Measurements from ENCODE around the gene ARHGEF1. TPM values are rescaled to one million over a fixed set of nuclear protein-coding genes. Genes with fewer than 3 reads are reported as not detected.
"Not testable (repeated sequence)": the region's sequence is repeated elsewhere in the genome, so short reads cannot be mapped to it uniquely, and the experiment has no call there.

Gene ARHGEF1
- total RNA-seq, 1 donor from 2014 or later = 24.2 TPM

DNA sequence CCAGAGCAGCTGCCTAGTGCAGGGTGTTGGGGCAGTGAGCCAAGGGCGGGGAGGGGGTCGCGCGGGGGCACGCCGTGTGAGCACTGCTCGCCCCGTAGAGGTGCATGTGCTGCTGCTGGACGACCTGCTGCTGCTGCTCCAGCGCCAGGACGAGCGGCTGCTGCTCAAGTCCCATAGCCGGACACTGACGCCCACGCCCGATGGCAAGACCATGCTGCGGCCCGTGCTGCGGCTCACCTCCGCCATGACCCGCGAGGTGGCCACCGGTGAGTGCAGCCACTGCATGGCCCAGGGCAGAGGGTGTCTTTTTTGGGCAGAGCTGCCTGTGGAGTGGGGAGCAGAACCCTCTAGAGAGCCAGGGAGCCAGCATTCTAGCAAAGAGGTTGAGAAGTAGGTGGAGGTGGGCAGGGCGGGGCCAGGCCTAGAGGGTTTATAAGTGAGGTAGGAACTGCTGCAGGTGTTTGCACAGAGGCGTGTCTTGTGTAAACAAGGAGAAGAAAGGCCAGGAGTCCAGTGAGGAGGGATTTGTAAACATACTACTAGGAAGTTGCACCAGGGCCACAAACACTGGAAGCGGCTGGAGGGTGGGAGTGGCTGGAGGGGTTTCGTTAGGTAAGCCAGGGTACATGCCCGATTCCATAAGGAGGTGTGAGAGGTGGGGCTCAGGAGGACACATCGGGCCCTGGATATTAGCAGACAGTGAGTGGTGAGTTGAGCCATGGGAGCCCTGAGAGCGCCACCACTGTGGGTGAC, 21.3 kb downstream of the ARHGEF1 start:
- no peak for DNase-seq (ENCODE audit: low read depth)

DNA sequence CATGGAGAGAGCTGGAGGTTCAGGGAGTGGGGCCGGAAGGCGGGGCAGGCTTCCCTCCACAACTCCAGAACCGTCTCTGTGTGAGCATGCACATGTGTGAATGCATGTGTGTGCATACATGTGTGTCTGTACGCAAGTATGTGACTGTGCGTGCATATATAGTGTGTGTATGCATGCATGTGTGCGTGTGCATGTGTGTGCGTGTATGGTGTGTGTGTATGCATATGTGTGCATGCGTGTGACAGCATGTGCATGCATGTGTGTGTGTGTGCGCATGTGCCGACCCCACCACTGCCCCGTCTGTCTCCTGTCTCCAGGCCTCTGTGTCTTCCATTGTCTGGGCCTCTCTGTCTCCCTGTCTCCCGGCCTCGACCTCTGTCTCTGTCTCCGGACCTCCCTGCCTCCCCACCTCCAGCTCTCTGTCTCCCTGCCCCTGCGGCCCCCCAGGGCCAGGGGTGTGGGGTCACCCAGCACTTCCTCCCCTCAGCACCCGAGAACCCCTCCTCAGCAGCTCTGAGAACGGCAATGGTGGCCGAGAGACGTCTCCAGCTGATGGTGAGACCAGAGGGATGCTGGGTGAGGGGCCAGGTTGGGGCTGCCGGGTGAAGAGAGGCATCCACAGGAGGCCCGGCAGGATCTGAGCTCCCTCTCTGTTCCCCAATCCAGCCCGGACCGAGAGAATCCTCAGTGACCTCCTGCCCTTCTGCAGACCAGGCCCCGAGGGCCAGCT, 22.5 kb downstream of the ARHGEF1 start:
- DNase-seq (ENCODE audit: low read depth) = no peak

DNA sequence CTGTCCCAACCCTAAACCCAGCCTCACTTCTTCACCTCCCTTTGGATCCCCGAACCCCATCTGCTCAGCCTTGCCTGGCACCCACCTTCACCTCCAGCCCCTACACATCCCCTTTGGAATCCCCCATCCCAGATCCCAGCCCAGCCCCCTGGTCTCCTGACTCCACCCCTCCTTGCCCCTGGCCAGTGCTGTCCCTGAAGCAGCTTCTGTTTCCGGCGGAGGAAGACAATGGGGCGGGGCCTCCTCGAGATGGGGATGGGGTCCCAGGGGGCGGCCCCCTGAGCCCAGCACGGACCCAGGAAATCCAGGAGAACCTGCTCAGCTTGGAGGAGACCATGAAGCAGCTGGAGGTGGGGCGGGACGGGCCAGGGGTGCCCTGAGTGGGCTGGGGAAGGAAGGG, 23.3 kb downstream of the ARHGEF1 start:
- DNase-seq (ENCODE audit: low read depth) = no peak

DNA sequence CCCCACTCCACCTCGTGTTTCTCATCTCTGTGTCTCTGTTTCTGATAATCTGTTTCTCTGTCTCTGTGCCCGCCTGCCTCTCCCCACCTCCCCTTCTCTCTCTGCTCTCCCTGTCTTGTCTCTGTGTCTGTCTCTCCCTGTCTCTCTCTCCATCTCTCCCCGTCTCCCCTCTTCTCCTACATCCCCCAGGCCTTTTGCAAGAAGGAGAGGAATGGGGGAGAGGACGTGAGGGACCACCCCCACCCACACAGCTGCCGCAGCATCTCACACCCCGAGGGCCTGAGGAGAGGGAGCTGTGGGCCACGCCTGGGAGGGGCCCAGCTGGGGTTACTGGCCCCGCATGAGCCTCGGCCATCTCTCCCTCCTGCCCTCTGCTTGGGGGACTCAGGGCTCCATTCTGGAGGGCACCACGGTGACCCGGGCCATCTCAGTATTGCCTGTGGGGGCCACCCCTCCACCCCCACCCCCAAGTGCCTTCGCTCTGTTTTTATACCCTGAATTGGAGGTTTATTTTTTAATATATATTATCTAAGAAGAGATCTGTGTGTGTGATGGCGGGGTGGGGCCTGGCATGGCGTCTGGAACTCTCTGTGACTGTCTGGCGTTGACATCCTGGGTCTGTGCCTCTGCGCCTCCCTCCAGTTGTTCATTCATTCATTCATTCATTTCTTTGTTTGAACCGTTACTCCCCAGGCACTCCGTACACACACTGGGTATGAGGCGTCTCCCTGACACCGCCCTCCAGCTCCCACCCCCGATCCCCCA, 24.1 kb downstream of the ARHGEF1 start:
- no peak for DNase-seq (ENCODE audit: low read depth)

DNA sequence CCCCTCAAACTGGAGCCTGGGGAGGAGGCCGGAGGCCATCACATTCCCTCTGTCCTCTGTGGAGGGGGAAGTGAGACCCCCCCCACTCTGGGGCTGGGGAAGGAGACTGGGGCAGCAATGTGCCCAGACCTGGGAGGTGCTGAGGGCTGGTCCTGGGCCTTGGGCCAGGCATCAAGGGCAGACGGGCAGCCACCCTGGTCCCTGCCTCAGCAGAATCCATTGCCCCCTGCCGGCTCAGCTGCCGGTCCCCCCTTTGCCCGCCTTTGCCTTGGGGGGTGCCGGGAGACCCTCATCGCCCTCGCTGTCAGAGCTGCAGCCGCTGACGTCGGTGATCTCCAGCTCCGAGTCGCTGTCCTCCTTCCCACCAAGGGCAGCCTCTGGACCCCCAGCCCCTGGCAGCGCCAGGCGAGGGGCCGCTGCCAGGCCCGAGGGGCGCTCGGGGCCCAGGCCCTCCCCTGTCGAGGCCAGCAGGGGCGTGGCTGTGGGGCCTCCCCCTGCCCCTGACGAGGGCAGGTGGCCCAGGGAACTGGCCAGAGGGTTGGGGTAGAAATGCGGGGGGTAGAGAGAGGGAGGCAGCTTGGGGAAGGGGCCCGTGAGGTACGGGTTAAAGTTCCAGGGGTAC, 25.1 kb downstream of the ARHGEF1 start:
- no peak for DNase-seq (ENCODE audit: low read depth)

DNA sequence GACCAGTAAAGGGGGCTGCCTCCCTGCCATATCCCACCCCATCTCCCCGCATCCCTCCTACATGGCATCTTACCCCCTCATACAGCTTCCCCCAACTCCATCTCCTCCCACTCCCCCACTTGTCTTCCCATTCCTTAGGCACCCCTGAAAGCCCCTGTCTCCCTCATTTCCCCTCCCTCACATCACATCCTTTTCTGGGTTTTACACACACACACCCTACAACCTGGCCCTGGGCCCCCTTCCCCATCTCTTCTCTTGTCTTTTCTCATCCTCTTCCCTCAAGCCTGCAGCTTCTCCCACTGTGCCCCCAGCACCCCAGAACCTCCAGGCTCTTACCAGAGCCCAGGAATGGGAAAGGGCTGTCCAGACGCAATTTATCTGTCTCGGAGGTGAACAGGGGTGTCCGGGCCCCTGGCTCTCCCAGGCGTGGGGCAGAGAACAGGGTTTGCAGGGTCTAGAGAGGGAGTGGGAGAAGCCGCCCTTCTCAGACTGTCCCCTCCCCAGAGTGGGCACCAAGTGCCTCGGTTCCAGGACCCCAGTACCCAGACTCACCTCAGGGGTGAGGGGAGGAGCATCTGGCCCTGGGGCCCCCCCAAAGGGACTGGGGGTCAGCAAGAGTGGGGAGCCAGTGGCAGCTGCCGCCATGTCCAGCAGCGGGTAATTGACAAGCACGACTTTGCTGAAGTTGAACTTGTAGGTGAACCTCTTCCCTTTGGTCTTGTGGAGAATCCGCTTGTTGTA, 25.9 kb downstream of the ARHGEF1 start:
- no peak for DNase-seq (ENCODE audit: low read depth)

DNA sequence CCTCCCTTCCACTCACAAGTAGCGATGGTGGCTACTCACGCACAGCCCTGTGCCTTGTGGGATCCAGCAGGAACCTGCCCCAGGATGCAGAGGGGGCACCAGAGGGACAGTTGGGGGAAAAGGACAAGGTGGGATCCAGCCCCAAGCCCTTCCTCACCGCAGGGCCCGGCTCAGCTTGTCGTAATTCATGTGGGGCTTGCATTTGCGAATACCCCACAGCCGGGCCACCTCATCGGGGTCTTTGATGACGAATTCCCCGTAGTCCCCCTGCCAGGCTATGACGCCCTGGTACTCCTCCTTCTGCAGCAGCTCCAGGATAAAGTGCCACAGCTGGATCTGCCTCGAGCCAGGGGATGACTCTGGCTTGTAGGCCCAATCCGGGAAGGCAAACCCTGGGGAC, 26.7 kb downstream of the ARHGEF1 start:
- no peak for DNase-seq (ENCODE audit: low read depth)

DNA sequence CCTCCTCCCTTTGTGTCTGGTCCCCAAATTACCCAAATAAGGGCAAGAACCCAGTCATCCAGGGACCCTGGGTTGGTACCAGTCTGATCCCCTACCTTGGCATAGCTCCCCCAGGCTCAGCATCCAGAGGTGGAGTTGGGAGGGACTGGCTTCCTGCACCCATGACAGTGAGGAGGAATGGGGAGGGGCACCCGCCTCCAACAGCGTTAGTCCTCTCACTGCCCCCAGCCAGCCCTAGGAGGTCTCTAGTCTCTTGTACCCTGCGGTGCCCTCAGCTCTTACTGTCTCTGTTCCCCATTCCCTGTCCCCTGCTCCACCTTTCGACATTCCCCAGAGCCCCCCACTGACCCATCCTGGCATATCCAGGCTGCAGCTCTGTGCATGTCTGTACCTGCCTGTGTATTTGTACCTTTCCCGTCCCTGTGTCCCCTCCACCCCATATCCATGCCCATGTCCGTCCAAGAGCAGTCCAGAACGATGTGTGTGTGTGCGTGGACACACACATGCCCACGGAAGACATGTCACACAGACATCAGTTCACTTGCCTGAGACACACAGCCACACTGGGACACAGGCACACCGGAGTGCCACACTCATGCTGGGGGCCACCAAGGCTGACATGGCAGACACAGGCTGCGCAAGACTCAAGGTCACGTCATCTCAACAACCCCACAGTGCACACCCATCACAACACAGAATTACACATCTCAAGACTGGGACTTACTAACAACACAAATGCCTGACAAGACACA, 27.4 kb downstream of the ARHGEF1 start:
- DNase-seq (ENCODE audit: low read depth) = no peak

DNA sequence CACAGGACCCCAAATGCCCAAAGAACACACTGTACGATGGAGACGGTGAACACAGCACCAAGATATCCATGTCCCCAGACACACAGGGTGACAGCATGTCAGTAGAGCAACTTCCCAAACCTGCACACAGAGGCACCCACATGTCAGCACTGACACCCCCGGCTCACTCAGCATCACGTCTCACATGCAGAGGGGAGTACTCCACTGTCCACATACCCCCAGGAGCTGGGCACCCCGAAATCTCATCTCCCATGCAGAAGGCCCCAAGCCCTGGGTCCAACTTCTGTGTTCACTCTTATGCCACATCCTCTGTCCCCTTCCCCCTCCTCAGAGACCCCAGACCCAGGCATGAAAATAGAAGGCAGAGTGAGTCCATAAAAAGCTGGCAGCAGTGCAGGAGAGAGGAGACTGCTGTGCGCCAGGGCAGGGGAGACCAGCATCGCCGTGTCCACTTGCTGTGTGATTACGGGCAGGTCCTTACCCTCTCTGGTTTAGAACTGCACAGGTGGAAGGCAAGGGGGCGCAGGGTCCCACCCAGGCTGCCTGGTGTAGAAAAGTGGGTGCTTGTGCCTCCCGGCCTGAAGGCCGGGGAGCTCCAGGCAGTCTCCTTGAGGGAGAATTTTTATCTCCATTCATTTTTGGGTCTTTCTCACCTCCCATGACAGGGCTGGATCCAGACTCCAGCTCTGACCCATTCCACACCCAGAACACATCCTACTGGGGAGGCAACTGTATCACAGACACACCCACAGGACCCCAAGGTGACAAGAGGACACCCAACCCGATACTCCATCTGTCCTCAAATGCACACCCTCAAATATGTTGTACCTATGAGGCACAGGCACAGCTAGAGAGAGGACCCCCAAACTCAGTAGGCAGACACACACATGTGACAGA, 28.3 kb downstream of the ARHGEF1 start:
- DNase-seq (ENCODE audit: low read depth) = no peak

DNA sequence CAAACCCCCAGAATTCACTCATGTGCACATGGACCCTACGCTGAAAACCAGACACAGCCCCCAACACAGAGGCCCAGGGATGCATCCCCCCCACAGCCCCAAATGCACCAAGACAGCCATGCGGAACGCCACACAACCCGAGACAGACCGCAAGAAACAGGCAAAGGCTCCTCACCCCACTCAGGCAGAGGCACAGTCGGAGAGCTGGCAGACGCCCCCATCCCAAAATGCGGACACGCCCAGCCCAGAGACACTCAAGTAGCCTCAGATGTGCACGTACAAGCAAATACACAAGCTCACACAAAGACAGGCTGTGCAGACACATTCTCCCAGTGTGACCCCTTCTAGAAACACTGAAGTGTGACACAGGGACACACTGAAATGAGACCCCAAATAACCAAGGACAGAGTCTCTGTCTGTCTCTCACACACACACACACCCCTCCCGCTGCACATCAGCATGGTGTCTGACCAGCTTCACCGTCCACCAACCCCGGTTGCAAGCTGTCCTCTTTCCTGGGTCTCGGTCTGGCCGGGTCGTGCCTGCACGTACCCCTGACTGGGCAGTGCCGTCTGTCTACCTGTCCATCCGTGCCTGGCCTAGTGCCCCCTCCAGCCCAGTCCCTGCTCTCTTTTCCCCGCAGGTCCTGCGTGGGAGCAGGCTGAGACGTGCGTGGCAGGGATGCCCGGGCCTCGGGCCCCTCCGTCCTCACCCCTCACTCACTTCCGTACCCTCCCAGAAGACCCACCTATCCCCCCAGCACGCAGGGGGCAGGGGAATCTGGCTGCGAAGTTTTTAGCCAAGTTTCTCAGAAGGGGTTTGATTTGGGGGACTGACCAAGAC, 29.1 kb downstream of the ARHGEF1 start:
- no peak for DNase-seq (ENCODE audit: low read depth)

DNA sequence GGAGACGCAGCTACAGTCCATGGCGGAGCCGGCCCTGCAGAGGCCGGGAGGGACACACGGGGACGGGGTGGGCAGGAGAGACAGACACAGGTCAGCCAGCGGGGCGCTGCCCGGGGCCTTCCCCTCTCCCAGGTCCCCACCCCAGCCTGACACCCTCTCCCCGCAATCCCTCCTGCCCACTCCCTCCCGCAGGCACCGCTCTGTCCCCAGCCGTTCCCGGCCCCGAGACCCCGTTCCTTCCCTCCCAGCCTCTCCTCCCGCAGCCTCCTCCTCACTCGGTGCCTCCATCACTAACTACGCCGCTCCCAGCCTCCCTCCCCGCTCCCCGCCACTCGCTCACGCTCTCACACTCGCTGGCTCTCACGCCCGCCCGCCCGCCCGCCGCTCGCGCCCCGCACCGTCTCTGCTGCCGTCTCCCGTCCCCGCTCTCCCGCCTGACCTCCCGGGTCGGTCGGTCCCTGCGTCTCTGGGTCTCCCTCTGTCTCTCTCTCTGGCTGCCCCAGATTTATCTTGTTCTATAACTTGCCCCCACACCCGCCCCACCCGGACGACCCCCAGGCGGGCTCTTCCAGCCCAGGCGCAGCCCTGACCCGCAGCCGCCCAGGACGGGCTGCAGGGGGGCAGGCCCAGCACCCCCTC, 30.0 kb downstream of the ARHGEF1 start:
- DNase-seq (ENCODE audit: low read depth) = no peak

DNA sequence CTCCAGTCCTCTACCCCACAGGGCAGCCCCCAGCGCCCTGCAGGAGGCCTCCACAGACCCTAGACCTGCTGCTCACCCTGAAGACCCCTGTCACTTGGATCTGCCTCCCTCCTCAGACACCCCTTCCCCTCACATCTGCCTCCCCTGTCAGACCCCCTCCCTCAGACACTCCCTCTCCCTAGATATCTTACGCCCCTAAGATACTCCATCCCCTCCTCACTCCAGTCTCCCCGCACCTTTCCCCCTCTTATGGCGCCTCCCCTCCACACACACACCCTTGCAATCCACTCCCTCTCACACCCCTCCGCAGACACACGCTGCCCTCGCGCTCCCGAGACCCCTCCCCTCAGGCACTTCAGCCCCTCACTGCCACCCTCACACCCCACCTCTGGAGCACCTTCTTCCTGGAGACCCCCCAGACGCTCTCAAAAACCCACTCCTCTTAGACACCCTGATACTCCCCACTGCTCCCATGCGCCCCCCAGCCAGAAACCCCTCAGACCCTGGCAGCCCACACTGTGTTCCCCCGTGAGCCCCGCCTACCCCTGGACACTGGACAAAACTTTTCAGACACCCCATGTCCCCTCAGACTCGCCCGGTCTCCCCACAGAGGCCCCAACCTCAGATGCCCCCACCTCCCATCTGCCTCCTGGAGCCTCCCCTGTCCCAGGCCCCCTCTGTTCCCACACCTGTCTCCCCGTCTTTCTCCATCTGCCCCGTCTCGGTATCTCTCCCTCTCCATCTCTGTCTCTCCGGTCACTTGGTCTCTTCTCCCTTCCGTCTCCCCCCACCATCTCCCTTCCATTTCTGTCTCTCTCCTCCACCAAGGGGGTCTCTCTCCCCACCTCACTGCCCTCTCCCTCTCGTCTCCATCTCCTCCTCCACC, 30.8 kb downstream of the ARHGEF1 start:
- DNase-seq (ENCODE audit: low read depth) = no peak

DNA sequence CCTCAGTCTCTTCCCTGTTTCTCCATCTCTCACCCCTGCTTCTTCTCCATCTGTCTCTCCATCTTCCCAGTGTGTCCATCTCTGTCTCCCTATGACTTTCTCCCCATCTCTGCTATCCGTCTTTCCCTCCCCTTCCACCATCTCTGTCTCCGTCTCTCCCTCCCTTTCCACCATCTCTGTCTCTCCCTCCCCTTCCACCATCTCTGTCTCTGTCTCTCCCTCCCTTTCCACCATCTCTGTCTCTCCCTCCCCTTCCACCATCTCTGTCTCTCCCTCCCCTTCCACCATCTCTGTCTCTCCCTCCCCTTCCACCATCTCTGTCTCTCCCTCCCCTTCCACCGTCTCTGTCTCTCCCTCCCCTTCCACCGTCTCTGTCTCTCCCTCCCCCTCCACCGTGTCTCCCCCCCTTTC, 31.4 kb downstream of the ARHGEF1 start:
- not testable (repeated sequence) for DNase-seq (ENCODE audit: low read depth)

DNA sequence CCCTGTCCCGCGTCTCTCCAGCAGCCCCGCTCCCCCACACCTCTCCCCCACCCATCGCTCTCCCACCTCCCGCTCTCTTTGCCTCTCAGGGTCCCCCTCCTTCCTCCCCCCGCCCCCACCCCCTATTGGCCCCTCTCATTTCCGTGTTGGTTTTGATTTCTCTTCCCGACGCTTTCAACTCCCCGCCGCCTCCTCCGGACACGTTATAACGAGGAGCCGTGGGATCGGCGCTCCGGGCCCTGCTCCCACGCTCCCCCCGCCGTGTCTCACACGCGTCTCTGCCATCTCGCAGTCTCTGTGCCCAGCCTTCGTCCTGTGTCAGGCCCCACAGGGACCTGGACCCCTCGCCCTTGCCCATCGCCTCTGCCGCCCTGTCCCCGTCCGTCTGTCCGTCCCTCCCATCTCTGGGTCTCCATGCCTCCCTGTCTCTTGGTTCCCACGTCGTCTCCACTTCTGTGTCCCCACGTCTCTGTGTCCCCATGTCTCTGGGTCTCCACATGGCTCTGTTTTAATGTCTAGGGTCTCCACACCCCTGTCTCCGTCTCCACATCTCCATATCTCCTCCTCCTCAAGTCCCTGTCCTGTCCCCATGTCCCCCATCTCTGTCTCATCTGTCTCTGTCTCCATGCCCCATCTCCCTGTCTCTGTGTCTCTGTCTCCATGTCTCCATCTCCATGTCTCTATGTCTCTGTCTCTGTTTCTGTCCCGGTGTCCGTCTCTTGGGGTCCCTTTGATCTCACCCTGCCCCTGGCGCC, 32.2 kb downstream of the ARHGEF1 start:
- DNase-seq (ENCODE audit: low read depth) = no peak

DNA sequence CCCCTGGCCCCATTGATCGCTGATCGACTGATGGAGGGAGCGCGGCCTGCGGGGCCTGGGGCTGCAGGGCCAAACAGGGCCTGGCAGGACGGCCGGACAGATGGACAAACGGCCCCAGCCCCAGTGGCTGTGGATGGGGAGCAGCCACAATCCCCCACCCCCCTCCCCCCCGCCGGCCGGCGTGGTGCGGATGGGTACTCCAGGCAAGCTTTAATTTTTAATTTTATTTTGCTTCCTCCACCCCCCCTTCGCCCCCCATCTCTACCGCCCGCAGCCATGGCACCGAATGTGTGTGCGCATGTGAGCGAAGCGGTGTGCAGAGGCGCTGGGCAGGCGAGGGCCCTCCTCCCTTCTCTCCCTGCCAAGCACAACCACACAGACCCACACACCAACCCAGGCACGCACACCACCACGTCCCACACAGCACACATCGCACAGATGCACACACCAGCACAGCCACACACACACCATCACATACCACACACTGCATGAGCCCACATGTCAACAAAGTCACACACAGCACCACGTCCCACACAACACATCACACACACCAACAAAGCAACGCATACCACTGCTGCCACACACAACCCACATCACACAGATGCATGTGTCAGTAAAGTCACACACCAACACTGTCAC, 32.9 kb downstream of the ARHGEF1 start:
- no peak for DNase-seq (ENCODE audit: low read depth)
